CD1c-positive myeloid dendritic cell (primary cell): ENCODE data around the gene PDLIM5.
A peak's percentile ranks its signal among the peaks of the same experiment; 100 is the strongest.
"Not testable (repeated sequence)": the region's sequence is repeated elsewhere in the genome, so short reads cannot be mapped to it uniquely, and the experiment has no call there.

Source experiments
- DNase-seq: peaks from one replicate; pipeline ENCODE4 v3.0.0-alpha.2; 2016; ENCODE audit errors: extremely low spot score

PDLIM5 gene, protein sequence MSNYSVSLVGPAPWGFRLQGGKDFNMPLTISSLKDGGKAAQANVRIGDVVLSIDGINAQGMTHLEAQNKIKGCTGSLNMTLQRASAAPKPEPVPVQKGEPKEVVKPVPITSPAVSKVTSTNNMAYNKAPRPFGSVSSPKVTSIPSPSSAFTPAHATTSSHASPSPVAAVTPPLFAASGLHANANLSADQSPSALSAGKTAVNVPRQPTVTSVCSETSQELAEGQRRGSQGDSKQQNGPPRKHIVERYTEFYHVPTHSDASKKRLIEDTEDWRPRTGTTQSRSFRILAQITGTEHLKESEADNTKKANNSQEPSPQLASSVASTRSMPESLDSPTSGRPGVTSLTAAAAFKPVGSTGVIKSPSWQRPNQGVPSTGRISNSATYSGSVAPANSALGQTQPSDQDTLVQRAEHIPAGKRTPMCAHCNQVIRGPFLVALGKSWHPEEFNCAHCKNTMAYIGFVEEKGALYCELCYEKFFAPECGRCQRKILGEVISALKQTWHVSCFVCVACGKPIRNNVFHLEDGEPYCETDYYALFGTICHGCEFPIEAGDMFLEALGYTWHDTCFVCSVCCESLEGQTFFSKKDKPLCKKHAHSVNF

DNA sequence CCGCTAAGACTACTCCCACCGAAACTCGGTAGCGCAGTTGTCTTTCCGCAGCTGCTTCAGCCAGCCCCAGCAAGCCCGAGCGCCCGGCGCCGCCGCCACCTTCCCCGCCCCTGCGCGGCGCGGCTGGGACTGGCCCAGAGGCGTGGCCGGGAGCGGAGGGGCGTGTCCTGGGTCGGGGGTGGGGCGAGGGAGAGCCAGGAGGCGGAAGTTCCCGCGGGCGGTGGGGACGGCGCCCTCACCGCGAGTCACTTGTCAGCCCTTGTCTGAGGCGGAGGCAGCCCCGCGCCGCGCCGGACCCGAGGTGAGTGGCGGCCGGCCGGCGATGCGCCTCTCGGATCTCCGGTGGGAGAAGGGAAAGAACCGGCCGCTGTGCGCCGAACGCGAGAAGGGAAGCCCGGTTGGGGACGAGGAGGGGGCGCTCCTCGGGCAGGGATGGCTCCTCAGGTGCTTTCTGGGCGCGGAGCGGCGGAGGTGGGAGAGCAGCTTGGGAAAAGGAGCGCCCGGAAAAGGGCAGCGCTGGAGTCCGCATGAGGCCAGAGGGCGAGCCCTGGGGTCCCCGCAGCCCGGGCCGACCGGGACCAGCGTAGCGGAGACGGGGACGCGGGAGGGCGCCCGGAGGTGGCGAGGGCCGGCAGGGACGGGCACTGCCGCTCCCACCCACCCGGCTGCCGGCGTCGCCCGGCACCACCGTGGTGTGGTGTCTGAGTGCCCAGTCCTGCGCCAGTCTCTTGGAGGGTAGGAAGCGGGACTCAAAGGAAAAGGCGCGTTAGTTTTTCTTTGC is at the start of gene PDLIM5:
TSS of gene PDLIM5 (plus strand) at position 248 of the 781 bp plus-strand sequence. CDS start 3,347 bp downstream, outside the sequence.
- DNase-seq = peak; percentile 96

DNA sequence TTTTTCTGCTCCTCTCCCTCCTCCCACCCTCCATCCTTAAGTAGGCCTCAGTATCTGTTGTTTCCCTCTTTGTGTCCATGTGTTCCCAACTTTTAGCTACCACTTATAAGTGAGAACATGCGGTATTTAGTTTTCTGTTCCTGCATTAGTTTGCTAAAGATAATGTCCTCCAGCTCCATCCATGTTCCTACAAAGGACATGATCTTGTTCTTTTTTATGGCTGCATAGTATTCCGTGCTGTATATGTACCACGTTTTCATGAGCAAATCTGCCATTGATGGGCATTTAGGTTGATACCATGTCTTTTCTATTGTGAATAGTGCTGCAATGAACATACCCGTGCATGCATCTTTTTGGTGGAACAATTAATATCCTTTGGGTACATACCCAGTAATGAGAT is 49.3 kb upstream of the PDLIM5 start:
- not testable (repeated sequence) for DNase-seq

DNA sequence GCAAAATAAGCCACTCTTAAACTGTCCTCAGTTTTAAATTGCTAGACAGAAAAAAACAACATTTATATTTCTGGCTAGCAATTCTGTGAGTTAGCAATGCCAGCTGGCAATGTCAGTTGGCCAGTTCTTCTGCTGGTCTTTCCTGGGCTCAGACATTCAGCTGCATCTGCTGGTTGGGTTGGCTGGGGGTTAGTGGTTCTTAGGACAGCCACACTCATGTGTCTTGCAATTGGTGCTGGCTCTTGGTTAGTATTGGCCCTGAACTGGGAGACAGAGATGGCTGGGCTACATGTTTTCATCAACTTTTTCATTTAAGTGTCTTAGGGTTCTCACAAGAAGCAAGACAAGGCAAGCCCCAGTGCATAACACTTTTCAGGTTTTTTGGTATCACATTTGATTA is 48.0 kb upstream of the PDLIM5 start:
- DNase-seq = no peak

DNA sequence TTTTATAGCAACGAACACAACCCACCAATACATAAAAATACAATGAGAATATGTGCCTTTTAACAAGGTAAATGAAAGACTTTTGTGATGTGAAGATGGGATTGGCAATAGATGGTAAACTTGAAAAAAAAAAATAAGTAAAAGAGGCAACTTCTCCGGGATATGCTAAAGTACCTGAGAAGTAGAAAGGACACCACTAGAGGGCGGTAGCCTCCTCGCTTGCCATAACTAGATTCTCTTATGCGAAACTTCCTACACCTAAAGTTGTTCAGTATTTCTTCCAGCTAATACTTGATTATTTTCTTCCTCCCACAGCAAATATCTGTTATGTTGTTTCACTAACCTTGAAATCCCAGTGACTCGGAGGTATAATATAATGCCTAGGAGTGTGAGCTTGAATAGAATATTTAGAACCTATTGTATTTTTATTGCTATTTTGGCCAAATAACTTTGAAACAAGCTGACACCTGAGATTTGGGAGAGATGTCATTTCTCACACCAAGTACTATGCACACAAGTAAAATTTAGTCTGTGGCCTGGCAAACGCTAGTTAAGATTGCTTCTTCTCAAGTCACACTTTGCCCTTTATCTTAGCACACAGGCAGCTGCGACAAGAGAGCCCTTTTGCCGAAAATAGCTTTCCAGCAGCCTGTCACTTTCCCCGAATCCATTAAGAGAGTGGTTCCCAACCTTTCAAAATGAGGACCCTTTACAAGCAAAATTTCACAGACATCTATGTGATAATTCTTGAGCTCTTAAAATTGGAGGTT is 44.9 kb upstream of the PDLIM5 start:
- DNase-seq = peak; percentile 78

DNA sequence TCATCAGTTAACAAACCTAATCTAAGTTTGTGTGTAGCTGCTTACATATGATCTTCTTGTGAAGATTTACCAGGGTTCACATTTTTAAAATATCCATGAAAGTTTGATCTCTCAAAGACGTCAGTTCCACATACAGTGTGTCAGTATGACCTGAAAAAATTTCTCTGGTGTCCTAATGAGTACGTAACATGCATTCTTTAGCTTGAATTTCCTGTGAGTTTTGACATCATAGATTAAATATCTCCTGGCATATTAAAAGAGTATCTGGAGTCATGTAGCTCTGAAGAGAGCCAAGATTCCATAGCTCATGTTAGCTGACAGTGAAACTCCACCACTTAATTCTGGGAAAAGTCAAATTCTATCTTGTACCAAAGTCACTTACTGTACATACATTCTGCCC is 43.9 kb upstream of the PDLIM5 start:
- no peak for DNase-seq

DNA sequence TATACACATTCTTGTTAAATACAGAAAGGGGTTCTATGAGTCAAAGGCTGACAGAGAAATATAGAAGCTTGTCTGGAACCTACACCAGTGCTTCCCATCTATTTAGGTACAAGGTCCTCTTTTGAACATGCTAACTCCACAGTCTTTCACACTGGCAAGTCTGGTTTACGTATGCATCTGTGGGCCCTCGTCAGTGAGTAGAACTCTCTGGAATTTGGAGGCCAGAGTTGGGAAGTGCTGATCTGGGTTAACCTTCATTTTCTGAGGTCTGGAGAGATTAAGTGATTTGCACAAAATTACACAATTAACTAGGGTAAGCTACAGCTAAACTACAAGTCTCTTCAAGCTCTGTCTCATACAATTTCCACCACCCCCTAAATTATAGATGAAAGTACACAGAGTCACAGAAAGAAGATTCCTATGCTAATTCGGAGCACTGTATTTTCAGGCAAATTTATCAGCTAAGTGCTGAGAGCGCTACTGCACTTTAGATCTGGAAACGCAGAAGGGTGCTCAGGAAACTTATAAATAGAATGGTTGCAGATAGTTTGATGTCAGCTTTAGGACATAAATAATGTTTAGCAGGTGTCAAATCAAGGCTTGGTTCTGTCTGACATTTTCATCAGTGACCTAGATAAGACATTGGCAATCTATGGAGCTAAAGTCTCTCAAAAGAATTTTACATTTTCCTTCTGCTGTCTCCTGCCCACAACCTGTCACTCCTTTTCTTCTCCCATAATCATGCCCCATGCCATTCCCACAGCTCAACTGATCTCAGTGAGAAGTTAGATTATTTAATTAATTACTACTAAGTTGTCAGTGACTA is 43.0 kb upstream of the PDLIM5 start:
- DNase-seq = no peak

DNA sequence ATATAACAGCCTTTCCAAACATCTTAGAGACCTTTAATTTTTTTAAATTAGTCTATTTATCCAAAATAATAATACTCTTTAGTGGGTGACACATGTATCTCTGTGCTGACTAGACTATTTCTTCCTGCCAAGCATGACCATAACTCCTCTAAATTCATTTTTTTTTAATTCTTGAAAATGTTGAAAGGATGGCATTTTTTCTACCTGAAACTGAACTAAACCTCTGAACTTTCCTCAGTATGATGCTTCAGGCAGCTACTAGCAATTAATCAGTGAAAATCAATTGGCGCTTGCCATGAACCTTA is 42.4 kb upstream of the PDLIM5 start:
- no peak for DNase-seq

DNA sequence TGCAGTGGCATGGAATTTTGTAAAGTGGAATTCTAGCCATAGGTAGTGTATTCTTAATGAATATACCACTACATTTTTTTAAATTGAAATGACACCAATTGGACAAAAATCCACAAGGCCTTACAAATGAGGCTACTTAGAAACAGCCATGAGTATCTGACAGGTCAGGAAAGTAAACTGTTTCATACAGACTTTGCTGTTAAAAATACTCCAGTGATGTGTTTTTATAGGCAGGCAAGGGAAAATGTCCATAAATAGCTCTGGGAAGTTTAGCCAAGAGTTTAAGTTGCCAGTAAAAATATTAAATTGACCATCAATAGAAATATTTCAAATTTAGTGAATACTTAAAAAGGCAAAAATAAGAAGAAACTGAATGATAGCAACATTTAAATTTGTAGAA is 41.8 kb upstream of the PDLIM5 start:
- DNase-seq = no peak

DNA sequence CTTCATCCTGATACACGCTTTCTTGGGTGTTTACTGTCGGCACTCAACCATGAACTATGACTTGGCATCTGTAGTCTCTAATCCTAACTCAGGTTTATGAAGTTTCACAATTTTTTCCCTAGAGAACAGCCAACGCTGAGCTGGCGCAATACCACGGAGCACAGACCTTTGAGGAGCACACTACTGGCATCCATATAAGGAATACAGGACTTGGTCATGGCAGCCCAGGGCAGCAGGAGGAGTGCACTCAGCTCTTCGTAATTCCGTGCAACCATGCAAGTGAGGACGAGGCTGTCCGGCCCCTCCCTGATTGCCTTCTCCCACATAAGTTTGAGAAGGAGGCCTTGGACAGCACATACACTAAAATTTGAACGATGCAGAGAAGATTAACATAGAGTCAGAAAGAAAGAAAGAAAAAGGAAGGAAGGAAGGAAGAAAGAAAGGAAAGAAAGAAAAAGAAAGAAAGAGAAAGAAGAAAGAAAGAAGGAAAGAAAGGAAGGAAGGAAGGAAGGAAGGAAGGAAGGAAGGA is 41.0 kb upstream of the PDLIM5 start:
- DNase-seq = no peak

DNA sequence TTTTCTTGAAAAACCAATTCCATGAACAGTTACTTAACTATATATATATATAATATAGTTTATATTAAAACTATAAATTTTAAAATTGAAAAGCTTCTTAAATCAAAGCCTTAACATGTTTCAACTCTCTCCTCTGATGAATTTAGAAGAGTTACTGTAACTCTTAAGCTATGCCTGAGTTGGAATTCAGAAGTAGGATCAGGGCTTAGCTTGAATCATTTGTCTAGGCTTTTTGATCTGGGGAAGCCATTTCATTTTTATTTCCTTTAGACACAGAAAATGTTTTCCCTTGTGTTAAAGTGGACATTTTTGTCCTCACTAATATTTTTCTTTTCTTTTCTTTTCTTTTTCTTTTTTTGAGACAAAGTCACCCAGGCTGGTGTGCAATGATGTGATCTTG is 40.4 kb upstream of the PDLIM5 start:
- DNase-seq = no peak

DNA sequence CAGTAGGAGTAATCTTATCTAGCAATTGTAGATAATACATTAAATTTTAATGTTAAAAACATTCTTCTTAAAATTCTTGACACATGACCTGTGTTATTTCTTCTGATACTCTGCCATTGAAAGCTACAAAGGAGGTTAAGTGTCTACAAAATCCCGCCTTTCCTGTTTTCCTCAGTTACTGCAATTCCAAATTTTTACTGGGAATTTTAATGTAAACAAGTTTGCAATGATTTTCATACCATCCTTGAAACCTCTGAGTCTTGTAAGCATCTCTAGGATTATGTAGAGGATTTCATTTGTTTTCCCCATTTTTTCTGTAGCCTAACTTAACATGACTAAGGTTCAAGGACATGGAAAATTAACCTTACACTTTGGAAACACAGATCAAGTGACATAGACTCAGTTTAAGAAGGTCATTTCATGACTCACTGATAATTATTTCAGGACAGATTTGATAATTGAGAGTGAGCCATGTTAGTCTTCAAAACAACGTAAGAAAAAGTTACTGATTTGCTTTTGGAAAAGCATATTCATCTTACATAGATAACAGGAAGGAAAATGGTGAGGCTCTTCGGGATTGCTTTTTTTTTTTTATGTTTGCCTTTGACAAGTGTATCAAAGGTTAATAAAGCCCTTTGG is 39.6 kb upstream of the PDLIM5 start:
- no peak for DNase-seq

DNA sequence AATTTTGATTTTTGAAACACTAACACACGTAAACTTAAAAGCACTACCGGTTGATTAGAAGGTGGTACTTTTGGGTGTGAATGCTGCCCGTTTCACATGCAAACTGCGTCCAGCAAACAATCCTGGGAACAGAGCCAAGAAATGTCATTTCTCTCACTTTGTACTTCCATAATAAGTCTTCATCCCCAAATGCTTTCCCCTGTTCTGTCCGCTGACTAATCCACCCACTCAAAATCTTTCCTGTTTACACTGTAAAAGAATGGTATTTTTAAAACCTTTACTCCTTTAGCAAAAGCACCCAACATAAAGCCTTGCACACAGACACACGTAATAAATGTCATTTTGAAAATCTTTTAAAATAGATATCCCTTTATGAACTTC is 39.1 kb upstream of the PDLIM5 start:
- peak; percentile 18 for DNase-seq

DNA sequence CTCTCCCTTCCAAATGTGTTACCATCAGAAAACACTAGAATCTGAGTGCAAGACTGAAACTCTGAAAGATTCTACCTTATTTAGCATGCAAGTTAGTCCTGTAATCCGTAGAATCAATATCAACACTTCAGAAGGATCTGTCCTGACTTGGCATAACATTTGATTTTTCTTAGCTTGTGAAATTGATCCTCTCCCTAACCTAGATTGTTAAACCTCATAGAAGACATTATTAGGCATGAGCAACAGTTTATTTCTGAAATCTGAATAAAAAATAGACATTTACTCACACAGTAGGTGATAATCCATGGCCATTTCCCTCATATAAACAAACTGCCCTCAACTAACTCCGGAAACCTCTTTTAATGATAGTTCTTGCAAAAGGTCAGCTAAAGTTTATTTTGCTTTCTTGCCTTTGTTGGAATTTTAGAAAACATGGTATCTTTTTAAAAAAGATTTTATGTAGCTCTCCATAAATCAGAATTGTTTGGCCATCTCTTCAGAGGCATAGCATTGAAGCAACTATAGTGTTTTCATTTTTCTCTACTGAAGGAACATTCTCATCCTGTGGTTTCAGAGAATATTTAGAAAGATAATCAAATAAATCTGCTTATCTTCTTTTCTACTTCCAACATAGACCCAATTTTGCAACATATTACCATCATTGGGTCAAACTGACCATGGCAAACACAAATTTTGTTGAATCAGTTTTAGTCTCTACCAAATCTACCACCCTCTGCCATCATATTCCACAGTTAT is 38.5 kb upstream of the PDLIM5 start:
- no peak for DNase-seq

DNA sequence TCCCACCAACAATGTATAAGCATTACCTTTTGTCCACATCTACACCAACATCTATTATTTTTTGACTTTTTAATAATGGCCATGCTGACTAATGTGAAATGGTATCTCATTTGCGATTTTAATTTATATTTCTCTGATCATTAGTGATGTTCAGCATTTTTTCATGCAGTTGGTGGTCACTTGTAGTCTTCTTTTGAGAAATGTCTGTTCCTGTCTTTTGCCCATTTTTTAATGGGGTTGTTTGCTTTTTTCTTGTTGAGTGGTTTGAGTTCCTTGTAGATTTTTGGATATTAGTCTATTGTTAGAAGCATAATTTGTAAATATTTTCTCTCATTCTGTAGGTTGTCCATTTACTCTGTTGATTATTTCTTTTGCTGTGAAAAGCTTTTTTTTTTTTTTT is 36.8 kb upstream of the PDLIM5 start:
- DNase-seq = no peak

DNA sequence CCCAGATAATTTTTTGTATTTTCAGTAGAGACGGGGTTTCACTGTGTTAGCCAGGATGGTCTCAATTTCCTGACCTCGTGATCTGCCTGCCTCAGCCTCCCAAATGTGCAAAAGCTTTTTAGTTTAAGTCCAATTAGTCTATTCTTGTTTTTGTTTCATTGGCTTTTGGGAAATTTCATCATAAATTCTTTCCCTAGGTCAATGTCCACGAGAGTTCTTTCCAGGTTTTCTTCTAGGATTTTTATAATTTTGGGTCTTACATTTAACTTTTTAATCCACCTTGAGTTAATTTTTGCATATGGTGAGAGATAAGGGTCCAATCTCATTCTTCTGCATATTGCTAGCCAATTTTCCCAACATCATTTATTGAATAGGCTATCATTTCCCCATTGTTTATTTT is 36.3 kb upstream of the PDLIM5 start:
- DNase-seq = no peak

DNA sequence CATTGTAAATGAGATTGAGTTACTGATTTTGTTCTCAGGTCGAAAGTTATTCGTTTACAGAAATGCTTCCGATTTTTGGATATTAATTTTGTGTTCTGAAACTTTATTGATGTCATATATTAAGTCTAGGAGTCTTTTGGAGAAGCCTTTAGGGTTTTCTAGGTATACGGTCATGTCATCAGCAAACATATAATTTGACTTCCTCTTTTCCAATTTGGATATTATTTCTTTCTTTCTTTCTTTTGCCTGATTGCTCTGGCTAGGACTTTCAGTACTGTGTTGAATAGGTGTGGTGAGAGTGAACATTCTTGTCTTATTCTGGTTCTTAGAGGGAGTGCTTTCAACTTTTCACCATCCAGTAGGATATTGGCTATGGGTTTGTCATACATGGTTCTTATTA is 35.4 kb upstream of the PDLIM5 start:
- no peak for DNase-seq

DNA sequence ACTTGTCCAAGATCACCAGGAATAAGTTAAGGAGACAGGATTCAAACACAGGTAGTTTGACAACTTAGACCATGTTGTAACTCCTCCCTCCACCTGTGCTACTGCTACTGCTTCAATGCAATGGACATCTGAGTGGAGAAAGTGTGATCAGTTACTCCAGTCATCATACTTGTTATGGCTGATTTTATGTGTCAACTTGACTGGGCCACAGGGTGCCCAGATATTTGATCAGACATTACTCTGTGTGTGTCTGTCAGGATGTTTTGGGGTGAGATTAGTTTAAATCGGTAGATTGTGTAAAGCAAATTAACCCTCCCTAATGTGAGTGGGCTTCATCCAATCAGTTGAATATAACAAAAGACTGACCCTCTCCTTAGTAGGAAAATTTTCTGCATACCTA is 34.8 kb upstream of the PDLIM5 start:
- no peak for DNase-seq

DNA sequence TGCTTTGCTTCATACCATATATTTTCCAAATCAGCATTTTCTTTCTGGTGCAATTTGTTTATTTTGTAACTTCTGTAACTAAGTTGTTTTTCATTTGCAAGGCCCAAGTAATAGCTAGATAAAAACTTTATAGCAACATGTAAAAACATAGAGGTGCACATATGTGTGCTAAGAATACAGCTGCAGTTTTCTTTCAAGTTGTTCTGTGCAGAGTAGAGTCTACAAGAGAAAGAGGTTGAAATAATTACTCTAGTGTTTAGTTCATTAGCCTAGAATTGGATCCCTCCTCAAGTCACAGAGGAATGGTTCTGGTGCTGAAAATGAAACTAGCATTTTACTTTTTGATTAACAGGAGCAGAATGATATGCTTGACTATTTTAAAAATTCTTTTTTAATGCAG is 32.2 kb upstream of the PDLIM5 start:
- DNase-seq = no peak

DNA sequence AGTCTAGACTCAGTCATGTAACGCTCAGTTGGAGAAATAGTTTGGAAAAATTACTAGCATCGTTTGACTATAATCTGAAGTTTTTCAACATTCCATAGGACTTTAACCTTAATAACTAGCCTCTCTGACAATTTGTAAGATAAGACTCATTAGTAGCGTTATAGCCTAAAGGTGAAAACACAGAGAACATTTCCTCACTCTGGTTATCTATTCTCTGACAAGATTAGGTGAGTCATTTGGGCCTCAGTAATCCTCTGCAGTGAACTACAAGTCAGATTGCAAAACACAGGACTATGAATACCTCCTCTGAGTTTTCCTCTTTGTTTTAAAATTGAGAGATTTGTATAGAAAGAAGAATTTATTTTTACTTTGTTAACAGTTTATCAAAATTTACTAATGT is 31.8 kb upstream of the PDLIM5 start:
- no peak for DNase-seq

DNA sequence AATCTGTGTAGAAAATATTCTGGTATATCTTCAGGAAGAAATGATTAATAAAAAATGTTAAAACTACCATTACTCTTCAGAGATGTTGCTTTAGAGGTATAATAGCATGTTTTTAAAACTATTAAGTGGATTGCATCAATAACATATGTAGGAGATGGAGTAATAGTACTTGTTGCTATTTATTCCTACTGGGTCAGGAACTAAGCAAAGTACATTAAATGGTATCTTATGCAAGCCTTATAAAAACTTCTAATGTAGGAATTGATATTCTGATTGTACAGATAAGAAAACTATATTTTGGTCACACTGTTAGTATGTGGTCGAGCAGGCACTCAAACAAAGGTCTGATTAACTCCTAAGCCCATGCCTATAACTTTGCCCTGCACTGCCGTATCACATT is 31.4 kb upstream of the PDLIM5 start:
- no peak for DNase-seq
